AG09309 (cell line): ENCODE data around the gene DOK7.
"Not testable (repeated sequence)": the region's sequence is repeated elsewhere in the genome, so short reads cannot be mapped to it uniquely, and the experiment has no call there.

ENCODE experiments used
- DNase-seq: peaks from one replicate; pipeline ENCODE4 v3.0.0-alpha.2; 2010; ENCODE audit warnings: low read depth
- H3K4me3 ChIP-seq: 2 replicates; pipeline ENCODE4 v1.5.1; 2011; ENCODE audit warnings: mild to moderate bottlenecking, low read depth, low read length, moderate library complexity; ENCODE audit not compliant: control insufficient read depth
- CTCF ChIP-seq: IDR thresholded peaks from 2 replicates; pipeline ENCODE4 v1.5.1; 2011; ENCODE audit warnings: mild to moderate bottlenecking, low read depth, low read length, inconsistent platforms; ENCODE audit not compliant: insufficient read depth, control insufficient read depth; ENCODE audit errors: missing control alignments

DOK7 gene

GRCh38 chr4:3531879-3532750 is 69.0 kb downstream of the DOK7 start, which contains the start of gene LRPAP1:
LRPAP1 (minus strand) TSS chr4:3532422; CDS start chr4:3532412, 10 bp downstream.
- peak within 1 kb of the TSS; percentile 64 for H3K4me3 ChIP-seq
- peak; percentile 46 for DNase-seq
- no peak for TF ChIP-seq CTCF

- H3K4me3 ChIP-seq: peak overlapping the region; percentile 37
- DNase-seq: no peak
- no peak for TF ChIP-seq CTCF
These were observed 69.8 kb downstream of the DOK7 start for GRCh38 chr4:3532751-3533422.

- no peak overlapping the region for H3K4me3 ChIP-seq
- DNase-seq: no peak
- TF ChIP-seq CTCF: no peak
These were observed 70.3 kb downstream of the DOK7 start for GRCh38 chr4:3533423-3533820.

- H3K4me3 ChIP-seq, DNase-seq: not testable (repeated sequence)
These were observed 72.7 kb downstream of the DOK7 start for GRCh38 chr4:3535812-3536211.

GRCh38 chr4:3538906-3539305 is 75.8 kb downstream of the DOK7 start:
- DNase-seq, H3K4me3 ChIP-seq: not testable (repeated sequence)

- not testable (repeated sequence) for DNase-seq, H3K4me3 ChIP-seq
These were observed 80.3 kb downstream of the DOK7 start for GRCh38 chr4:3543415-3543814.
